Pons (tissue), 1 donor: ENCODE data around the gene P2RX4.
"Not testable (repeated sequence)": the region's sequence is repeated elsewhere in the genome, so short reads cannot be mapped to it uniquely, and the experiment has no call there.

Source experiments
- DNase-seq: peaks from one replicate; pipeline ENCODE4 v3.0.0-alpha.2; 2016; ENCODE audit warnings: low spot score

The P2RX4 gene

DNA sequence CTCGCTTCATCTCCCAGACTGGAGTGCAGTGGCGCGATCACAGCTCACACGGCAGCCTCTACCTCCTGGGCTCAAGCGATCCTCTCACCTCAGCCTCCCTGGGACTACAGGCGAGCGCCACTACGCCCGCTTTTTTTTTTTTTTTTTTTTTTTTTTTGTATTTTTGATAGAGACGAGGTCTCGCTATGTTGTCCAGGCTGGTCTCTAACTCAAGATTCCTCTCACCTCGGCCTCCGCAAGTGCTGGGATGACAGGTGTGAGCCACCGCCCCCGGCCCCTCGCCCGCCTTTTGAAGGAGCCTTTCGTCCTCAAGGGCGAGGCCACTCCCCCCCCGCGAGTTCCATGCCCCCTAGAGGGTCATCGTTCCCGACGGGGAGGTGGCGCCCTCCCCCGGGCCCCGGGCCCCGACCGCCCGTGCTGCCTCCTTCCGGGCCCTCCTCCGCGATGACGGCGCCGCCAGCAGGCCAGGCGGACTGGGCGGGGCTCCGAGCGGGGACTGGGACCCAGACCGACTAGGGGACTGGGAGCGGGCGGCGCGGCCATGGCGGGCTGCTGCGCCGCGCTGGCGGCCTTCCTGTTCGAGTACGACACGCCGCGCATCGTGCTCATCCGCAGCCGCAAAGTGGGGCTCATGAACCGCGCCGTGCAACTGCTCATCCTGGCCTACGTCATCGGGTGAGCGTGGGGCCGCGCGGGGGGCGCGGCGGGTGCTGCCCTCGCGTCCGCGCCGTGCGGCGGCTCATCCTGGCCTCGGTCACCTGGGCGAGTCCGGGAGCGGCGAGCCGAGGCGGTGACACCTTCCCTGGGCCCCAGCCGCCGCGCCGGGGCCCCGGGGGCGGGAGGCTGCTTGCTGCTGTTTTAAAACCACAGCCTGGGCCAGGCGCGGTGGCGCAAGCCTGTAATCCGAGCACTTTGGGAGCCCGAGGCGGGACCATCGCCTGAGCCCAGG lies at the start of gene P2RX4:
Gene P2RX4, plus strand, starts transcription at position 506 of the 949 bp plus-strand sequence. Its CDS starts 36 bp downstream, at position 542.
- peak; percentile 69 for DNase-seq

GRCh38 chr12:121162384-121162783 lies 47.5 kb upstream of the P2RX4 start:
- no peak for DNase-seq

- DNase-seq = no peak
Observed at GRCh38 chr12:121162985-121163384, 46.9 kb upstream of the P2RX4 start.

- not testable (repeated sequence) for DNase-seq
Observed at GRCh38 chr12:121164839-121165238, 45.1 kb upstream of the P2RX4 start.

GRCh38 chr12:121165316-121165715 lies 44.6 kb upstream of the P2RX4 start:
- no peak for DNase-seq

- no peak for DNase-seq
Observed at GRCh38 chr12:121166356-121166755, 43.6 kb upstream of the P2RX4 start.

- no peak for DNase-seq
Observed at GRCh38 chr12:121167232-121167820, 42.6 kb upstream of the P2RX4 start.

DNA sequence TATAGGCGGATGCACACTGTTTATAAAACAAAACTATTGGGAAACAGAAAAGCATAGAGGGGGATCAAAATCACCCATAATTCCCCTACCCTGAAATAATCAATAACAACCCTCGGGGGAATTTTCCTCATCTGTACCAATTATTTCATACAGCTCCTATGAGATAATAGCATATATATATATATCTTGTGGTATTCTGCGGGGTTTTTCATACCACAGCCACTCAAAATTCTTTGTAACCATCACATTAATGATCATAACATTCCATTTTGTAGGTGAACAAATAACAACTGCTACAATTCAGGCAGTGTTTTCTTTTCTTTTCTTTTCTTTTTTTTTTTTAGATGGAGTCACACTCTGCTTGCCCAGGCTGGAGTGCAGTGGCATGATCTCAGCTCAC lies 42.0 kb upstream of the P2RX4 start:
- DNase-seq = no peak

GRCh38 chr12:121170151-121170550 lies 39.8 kb upstream of the P2RX4 start:
- DNase-seq = no peak

GRCh38 chr12:121170611-121171260 lies 39.2 kb upstream of the P2RX4 start:
- no peak for DNase-seq

GRCh38 chr12:121172145-121172544 lies 37.8 kb upstream of the P2RX4 start:
- no peak for DNase-seq

GRCh38 chr12:121175383-121176119 lies 34.4 kb upstream of the P2RX4 start:
- DNase-seq = peak; percentile 74

GRCh38 chr12:121176826-121177529 lies 33.0 kb upstream of the P2RX4 start:
- DNase-seq = no peak

GRCh38 chr12:121181181-121181580 lies 28.7 kb upstream of the P2RX4 start:
- no peak for DNase-seq

DNA sequence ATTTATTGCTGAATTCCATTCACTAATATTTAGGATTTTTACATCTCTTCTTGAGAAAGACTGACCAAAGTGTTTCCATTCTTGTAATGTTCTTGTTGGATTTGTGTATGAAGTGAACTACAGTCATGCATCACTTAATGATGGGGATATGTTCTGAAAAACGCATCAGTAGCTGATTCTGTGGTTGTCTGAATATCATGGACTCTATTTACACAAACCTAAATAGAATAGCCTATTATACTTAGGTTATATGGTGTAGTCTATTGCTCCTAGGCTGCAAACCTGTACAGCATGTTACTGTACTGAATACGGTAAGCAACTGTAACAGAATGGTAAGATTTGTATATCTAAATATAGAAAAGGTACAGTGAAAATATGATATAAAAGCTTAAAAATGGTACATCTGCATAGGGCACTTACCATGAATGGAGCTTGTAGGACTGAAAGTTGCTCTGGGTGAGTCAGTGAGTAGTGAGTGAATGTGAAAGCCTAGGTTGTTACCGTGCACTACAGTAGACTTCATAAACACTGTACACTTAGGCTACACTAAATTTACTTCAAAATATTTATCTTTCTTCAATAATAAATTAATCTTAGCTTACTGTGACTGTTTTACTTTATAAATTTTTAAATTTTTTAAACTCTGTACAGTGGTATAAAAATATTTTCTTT lies 27.6 kb upstream of the P2RX4 start:
- no peak for DNase-seq

- no peak for DNase-seq
Observed at GRCh38 chr12:121184425-121184824, 25.5 kb upstream of the P2RX4 start.

DNA sequence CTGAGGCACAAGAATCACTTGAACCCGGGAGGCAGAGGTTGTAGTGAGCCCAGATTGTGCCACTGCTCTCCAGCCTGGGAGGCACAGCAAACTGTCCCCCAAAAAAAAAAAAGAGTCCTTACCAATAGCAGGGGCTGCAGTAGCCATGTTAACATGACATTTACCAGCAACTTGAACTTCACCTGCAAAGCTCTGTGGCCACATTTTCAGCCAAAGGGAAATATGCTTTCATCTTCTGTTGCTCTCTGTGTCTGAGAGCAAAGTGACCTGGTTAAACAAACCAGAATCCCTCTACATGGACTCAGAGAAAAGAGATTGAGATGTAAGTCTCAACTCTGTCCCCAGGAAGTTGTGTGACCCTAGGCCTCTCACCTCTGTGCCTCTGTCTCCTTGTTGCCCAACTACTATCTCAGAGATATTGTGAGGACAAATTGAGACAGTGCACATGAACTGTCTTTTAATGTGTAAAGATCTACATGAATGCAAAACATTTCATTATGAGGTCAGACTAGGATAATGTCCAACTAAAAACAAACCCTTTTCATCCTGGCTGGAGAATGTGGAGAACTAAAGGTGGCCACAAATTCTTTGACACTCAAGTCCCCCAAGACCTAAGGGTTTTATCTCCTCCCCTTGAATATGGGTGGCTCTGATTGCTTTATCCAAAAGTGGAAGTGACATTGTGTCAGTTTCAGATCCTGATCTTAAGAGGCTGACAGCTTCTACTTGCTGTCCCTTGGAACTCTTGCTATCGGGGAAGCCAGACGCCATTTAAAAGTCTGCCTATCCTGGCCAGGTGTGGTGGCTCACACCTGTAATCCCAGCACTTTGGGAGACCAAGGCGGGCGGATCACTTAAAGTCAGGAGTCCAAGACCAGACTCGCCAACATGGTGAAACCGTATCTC lies 24.7 kb upstream of the P2RX4 start:
- DNase-seq = peak; percentile 63

- no peak for DNase-seq
Observed at GRCh38 chr12:121186826-121187225, 23.1 kb upstream of the P2RX4 start.

- DNase-seq = no peak
Observed at GRCh38 chr12:121187501-121187900, 22.4 kb upstream of the P2RX4 start.

DNA sequence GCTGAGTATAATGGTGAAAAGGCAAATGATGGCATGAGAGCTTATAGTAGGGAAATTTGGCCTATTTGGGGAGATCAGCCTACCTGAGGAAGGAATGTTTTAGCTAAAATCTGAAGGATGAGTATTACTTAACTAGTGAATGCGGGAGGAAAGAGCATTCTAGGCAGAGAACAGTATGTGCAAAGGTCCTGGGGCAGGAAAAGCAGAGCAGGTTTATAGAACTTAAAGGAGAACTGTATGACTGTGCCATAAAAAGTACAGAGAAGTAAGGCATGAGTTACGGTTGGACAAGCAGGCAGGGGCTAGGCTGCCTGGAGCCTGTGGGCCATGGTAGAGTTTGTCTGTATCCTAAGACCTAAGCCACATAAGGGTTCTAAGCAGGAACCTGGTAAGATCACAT lies 21.7 kb upstream of the P2RX4 start:
- DNase-seq = no peak
